ENCODE data around the gene KRCC1.

Gene KRCC1

DNA sequence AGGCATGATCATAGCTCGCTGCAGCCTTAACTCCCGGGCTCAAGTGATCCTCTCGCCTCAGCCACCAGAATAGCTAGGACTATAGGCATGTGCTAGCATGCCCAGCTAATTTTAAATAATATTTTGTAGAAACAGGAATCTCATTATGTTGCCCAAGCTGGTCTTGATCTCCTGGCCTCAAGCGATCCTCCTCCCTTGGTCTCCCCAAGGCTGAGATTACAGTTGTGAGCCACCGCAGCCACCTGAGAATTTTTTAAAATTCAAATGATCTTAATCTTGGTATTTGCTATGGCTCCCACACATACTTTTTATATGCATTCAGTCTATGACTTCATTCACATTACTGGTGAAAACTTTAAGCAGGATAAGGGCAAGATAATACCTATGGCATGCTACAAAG, 13.1 kb downstream of the KRCC1 start:
- TF ChIP-seq ZFX (IDR thresholded peaks at IDR 0.05; ENCODE audit: borderline replicate concordance) (no peak), CTCF (IDR thresholded peaks at IDR 0.05) (no peak)
- H3K27ac ChIP-seq, result no peak overlapping the region

DNA sequence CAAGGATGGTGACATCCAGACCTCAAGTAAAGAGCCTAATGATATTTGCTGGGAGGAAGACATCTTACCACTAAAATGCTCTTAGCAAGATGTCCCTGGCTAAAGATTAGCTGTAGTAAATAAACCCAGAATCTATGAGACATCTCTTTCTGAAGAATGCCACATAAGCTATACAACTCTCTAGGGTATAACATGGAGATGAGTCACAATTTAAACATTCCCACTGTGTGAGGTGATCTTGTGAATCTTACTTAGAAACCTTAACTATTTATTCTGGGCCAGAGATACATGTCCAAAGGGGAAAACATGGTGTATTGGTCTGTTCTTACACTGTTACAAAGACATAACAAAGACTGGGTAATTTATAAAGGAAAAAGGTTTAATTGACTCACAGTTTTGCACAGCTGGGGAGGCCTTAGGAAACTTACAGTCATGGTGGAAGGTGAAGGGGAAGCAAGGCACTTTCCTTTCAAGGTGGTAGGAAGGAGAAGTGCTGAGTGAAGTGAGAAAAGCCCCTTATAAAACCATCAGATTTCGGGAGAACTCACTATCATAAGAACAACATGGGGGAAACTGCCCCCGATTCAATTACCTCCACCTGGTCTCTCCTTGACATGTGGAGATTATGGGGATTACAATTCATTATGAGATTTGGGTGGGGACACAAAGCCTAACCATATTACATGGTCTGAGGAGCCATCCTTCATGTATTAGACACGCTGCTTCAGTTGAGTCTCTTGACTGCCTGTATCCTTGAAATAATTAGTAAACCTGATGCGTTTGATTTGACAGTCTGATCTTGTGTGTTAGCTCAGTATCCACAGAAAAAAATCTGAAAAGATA, 17.1 kb downstream of the KRCC1 start:
- no peak for TF ChIP-seq ZFX (IDR thresholded peaks at IDR 0.05; ENCODE audit: borderline replicate concordance)
- no peak for TF ChIP-seq CTCF (IDR thresholded peaks at IDR 0.05)
- H3K27ac ChIP-seq, result no peak overlapping the region

- no peak overlapping the region for H3K27ac ChIP-seq
- TF ChIP-seq ZFX (IDR thresholded peaks at IDR 0.05; ENCODE audit: borderline replicate concordance) (no peak), CTCF (IDR thresholded peaks at IDR 0.05) (no peak)
Measured at GRCh38 chr2:88036606-88037005, 19.0 kb downstream of the KRCC1 start.

DNA sequence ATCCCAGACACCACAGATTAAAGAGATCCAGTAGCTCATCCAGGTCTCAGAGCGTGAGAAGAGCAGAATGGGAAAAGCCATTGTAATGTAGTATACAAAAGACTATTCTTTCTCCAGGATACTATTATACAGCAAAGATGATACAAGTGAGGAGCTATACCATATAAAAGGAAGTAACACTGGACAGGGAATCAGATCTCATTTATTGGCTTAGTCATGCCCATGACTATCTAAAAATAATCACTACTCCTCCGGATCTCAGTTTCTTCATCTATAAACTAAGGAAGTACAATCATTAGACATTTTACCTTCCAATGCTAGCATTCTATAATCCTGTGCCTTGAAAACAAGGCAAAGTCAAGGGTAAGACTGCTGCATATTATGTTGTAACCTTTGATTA, 19.4 kb downstream of the KRCC1 start:
- no peak for TF ChIP-seq ZFX (IDR thresholded peaks at IDR 0.05; ENCODE audit: borderline replicate concordance)
- TF ChIP-seq CTCF (IDR thresholded peaks at IDR 0.05), result no peak

GRCh38 chr2:88032070-88032702, 23.4 kb downstream of the KRCC1 start:
- no peak for TF ChIP-seq ZFX (IDR thresholded peaks at IDR 0.05; ENCODE audit: borderline replicate concordance)
- no peak for TF ChIP-seq CTCF (IDR thresholded peaks at IDR 0.05)

More for the DNA sequence above, 19.4 kb downstream of the KRCC1 start:
- no peak overlapping the region for H3K27ac ChIP-seq

DNA sequence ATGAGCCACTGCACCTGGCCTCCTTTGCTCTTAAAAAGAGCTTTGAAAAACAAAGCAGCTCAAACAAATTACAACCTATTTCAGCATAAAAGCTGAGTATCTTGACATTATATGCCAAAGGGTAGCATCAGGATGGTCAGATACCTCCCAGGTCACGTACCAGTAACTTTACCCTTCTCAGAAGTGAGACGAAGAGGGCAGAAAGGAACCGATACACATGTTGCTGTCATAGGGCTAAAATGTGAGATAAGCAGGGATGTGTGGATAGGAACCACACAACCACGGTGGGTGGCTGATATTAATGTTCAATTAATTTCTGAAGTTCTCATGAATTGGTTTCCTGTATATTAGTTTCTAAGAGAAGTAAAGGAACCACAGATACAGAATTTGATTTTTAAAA, 26.7 kb downstream of the KRCC1 start:
- TF ChIP-seq ZFX (IDR thresholded peaks at IDR 0.05; ENCODE audit: borderline replicate concordance) (no peak), CTCF (IDR thresholded peaks at IDR 0.05) (no peak)
- no peak overlapping the region for H3K27ac ChIP-seq

More at GRCh38 chr2:88032070-88032702, 23.4 kb downstream of the KRCC1 start:
- no peak overlapping the region for H3K27ac ChIP-seq
